Measurements from ENCODE around the gene PCDHGB1. TPM values are rescaled to one million over a fixed set of nuclear protein-coding genes. Genes with fewer than 3 reads are reported as not detected.
A peak's percentile ranks its signal among the peaks of the same experiment; 100 is the strongest.
"Not testable (repeated sequence)": the region's sequence is repeated elsewhere in the genome, so short reads cannot be mapped to it uniquely, and the experiment has no call there.

PCDHGB1 gene
- total and polyA plus RNA-seq, 8 donors, result under 0.01 to 1.2 (median 0.43) TPM; not detected in 3

DNA sequence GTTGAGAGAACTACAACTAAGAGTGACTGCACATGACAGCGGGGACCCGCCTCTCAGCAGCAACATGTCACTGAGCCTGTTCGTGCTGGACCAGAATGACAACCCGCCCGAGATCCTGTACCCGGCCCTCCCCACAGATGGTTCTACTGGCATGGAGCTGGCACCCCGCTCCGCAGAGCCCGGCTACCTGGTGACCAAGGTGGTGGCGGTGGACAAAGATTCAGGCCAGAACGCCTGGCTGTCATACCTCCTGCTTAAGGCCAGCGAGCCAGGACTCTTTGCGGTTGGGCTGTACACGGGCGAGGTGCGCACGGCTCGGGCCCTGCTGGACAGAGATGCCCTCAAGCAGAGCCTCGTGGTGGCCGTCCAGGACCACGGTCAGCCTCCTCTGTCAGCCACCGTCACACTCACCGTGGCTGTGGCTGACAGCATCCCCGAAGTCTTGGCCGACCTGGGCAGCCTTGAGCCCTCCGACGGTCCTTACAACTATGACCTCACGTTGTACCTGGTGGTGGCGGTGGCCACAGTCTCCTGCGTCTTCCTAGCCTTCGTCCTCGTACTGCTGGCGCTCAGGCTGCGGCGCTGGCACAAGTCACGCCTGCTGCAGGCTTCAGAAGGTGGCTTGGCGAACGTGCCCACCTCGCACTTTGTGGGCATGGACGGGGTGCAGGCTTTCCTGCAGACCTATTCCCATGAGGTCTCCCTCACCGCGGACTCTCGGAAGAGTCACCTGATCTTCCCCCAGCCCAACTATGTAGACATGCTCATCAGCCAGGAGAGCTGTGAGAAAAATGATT, 34.8 kb downstream of the PCDHGB1 start:
- intact Hi-C loops (cut with DNase I; ENCODE audit: low total_unique reads), result no loop called here
- Histone ChIP-seq H3K4me3 (no peak overlapping the region), H3K27ac (no peak overlapping the region), H3K9me3 (peaks cover 48 to 97% (median 90%) of the 10 kb centered on the region in 4 donors), H3K4me1 (no peaks in the 10 kb centered on the region), H3K27me3 (peaks cover 0 to 78% (median 7%) of the 10 kb centered on the region in 3 donors), H3K36me3 (peaks cover 0 to 5% (median 0%) of the 10 kb centered on the region in 4 donors)
- DNase-seq, result no peak
- 41 to 61% (median 45%) methylated on average over 32 to 43 of the region's 43 CpGs for WGBS, 5 donors
- TF ChIP-seq EP300 (IDR thresholded peaks at IDR 0.05) (no peak), CTCF (IDR thresholded peaks at IDR 0.05) (no peak), POLR2A (IDR thresholded peaks at IDR 0.05) (no peak), POLR2AphosphoS5 (IDR thresholded peaks at IDR 0.05) (no peak)

DNA sequence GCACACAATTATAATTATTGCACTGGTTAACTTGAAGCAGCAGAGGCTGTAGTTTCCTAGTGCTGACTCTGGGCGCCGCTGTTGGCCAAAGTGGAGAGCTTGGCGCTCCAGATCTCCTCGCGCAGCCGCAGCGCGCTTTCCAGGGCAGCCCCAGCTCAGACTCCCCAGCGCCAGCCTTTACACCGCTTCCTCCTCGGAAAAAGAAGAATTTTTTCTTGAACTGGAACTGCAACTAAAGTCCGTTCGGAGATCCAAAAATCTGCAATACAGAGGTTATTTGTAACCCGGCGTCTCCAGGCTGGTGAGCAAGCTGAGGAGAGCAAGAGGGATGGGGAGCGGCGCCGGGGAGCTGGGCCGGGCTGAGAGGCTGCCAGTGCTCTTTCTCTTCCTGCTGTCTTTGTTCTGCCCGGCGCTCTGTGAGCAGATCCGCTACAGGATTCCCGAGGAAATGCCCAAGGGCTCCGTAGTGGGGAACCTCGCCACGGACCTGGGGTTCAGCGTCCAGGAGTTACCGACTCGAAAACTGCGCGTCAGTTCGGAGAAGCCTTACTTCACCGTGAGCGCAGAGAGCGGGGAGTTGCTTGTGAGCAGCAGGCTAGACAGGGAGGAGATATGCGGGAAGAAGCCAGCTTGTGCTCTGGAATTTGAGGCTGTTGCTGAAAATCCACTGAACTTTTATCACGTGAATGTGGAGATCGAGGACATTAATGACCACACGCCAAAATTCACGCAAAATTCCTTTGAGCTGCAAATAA, 37.8 kb downstream of the PCDHGB1 start, which contains the start of gene PCDHGB4:
Gene PCDHGB4 (plus strand): TSS at position 142 of the 755 bp plus-strand sequence. CDS start 187 bp downstream, at position 329.
- 13 to 20% (median 16%) methylated on average over 18 to 23 of the region's 40 CpGs for WGBS, 5 donors
- DNase-seq, result peak in 1 of 2 donors; percentile 50
- intact Hi-C loops (cut with DNase I; ENCODE audit: low total_unique reads), result not testable (repeated sequence)

DNA sequence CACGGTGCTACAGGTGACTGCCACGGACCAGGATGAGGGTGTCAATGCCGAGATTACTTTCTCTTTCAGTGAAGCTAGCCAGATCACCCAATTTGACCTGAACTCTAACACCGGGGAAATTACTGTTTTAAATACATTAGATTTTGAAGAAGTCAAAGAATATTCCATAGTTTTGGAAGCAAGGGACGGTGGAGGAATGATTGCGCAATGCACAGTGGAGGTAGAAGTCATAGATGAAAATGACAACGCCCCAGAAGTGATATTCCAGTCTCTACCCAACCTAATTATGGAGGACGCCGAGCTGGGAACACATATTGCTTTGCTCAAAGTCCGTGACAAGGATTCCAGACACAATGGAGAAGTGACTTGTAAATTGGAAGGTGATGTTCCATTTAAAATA, 38.8 kb downstream of the PCDHGB1 start:
- intact Hi-C loops (cut with DNase I; ENCODE audit: low total_unique reads), result no loop called here
- Histone ChIP-seq H3K36me3 (peaks cover 0 to 16% (median 0%) of the 10 kb centered on the region in 4 donors), H3K27me3 (peaks cover 0 to 78% (median 10%) of the 10 kb centered on the region in 3 donors), H3K9me3 (peaks cover 59 to 98% (median 92%) of the 10 kb centered on the region in 4 donors), H3K4me1 (no peaks in the 10 kb centered on the region), H3K27ac (no peak overlapping the region), H3K4me3 (no peak overlapping the region)
- WGBS, 5 donors, result 42 to 55% (median 43%) methylated on average over 10 of the region's 10 CpGs
- TF ChIP-seq POLR2AphosphoS5 (IDR thresholded peaks at IDR 0.05) (no peak), CTCF (IDR thresholded peaks at IDR 0.05) (no peak), EP300 (IDR thresholded peaks at IDR 0.05) (no peak), POLR2A (IDR thresholded peaks at IDR 0.05) (no peak)
- no peak for DNase-seq

More for the DNA sequence above, 37.8 kb downstream of the PCDHGB1 start, which contains the start of gene PCDHGB4:
- H3K4me1 ChIP-seq, H3K27ac ChIP-seq: not testable (repeated sequence)
- TF ChIP-seq CTCF (IDR thresholded peaks at IDR 0.05), result peak in 1 of 7 experiments; percentile 13
- peaks cover 56 to 98% (median 92%) of the 10 kb centered on the region in 4 donors for H3K9me3 ChIP-seq
- peaks cover 0 to 78% (median 10%) of the 10 kb centered on the region in 3 donors for H3K27me3 ChIP-seq
- peaks cover 0 to 10% (median 0%) of the 10 kb centered on the region in 4 donors for H3K36me3 ChIP-seq
- peak within 1 kb of the TSS in 2 of 4 donors; percentile 5 to 16 for H3K4me3 ChIP-seq
